GM12878 (cell line): ENCODE results near the gene MRPL46. TPM values are rescaled to one million over a fixed set of nuclear protein-coding genes. Genes with fewer than 3 reads are reported as not detected.

Experiments
- ATAC-seq: fragments of 200-7000 bp; cut with Tn5 transposase; 3 replicates; pipeline ENCODE4 v1.9.1; 2020; ENCODE audit warnings: mild to moderate bottlenecking, moderate library complexity
- BruUV-seq: library from RNA; stranded (reverse); fragments of 400-500 nt; replicated peaks from 2 replicates; lab custom pipeline; 2021; lab: Mats Ljungman, UMichigan
- CTCF ChIA-PET: fragments of 300-600 bp; sonication (Branson Sonifier 250); formaldehyde crosslinking; extraction: SDS; loops from one replicate; lab custom pipeline; 2021; ENCODE audit warnings: inconsistent platforms; lab: Yijun Ruan, JAX
- POLR2A ChIA-PET: fragments of 350-600 bp; formaldehyde crosslinking; extraction: SDS; loops from one replicate; lab custom pipeline; 2021; ENCODE audit warnings: inconsistent platforms; lab: Charles Lee
- RAD21 ChIA-PET: fragments of 300-600 bp; sonication (Branson Sonifier 250); formaldehyde crosslinking; loops from one replicate; lab custom pipeline; 2023; ENCODE audit warnings: antibody characterized with exemption; ENCODE audit not compliant: unreplicated experiment; lab: Charles Lee
- SMC1A ChIA-PET: fragments of 300-600 bp; sonication (Branson Sonifier 250); formaldehyde crosslinking; loops from one replicate; lab custom pipeline; 2023; ENCODE audit not compliant: unreplicated experiment, uncharacterized antibody; lab: Charles Lee
- DNase-seq: peaks from one replicate; pipeline ENCODE4 v3.0.0-alpha.2; 2011; ENCODE audit warnings: low read depth, low spot score
- FAIRE-seq: peaks from 3 replicates; lab custom pipeline; 2011; peaks lifted over from hg19 to GRCh38; lab: Jason Lieb, UNC
- H2AFZ ChIP-seq: 2 replicates; pipeline ENCODE4 v1.6.0; 2011; ENCODE audit warnings: low read depth, low read length, control low read depth; ENCODE audit not compliant: control insufficient read depth
- H3K27ac ChIP-seq: 2 replicates; pipeline ENCODE4 v1.5.1; 2011; ENCODE audit warnings: control low read depth; ENCODE audit not compliant: control insufficient read depth, insufficient read depth
- H3K27me3 ChIP-seq, 2 experiments: replicated peaks in 1 of 2; 2 replicates each; pipeline versions ENCODE4 v1.6.0 to v1.6.1; 2011; ENCODE audit warnings: low read length in 1 of 2; ENCODE audit not compliant: control insufficient read depth in 2 of 2, insufficient read depth in 2 of 2
- H3K36me3 ChIP-seq, 2 experiments: 2 replicates each; pipeline ENCODE4 v1.5.1; 2011; ENCODE audit warnings: low read length in 1 of 2; ENCODE audit not compliant: control insufficient read depth in 2 of 2, insufficient read depth in 2 of 2
- H3K4me1 ChIP-seq: 2 replicates; pipeline ENCODE4 v1.6.1; 2011; ENCODE audit warnings: mild to moderate bottlenecking, low read length, moderate library complexity, mixed read lengths; ENCODE audit not compliant: control insufficient read depth, insufficient read depth
- H3K4me2 ChIP-seq: 2 replicates; pipeline ENCODE4 v1.6.0; 2011; ENCODE audit warnings: control low read depth; ENCODE audit not compliant: control insufficient read depth, insufficient read depth
- H3K4me3 ChIP-seq: fragments of 200-600 bp; sonication (generic); 2 replicates; pipeline ENCODE4 v1.5.1; 2016
- H3K79me2 ChIP-seq: 2 replicates; pipeline ENCODE4 v1.6.0; 2011; ENCODE audit warnings: low read length; ENCODE audit not compliant: control insufficient read depth, insufficient read depth
- H3K9ac ChIP-seq: 2 replicates; pipeline ENCODE4 v1.8.0; 2011; ENCODE audit warnings: low read length, control low read depth, mixed read lengths; ENCODE audit not compliant: control insufficient read depth, insufficient read depth
- H3K9me3 ChIP-seq: replicated peaks from 3 replicates; pipeline ENCODE4 v1.5.1; 2011; ENCODE audit warnings: mild to moderate bottlenecking, low read length; ENCODE audit not compliant: control insufficient read depth, insufficient read depth
- H4K20me1 ChIP-seq: 2 replicates; pipeline ENCODE4 v1.6.0; 2011; ENCODE audit not compliant: control insufficient read depth, insufficient read depth
- WGBS: methylation state at CpG from one replicate; pipeline ENCODE4 v1.1.6; 2016; ENCODE audit warnings: low lambda C conversion rate; ENCODE audit not compliant: insufficient replicate concordance, insufficient coverage; ENCODE audit errors: missing lambda C conversion rate; 5-methylcytosine and 5-hydroxymethylcytosine counted together
- in situ Hi-C: fragments of 300-500 bp; cut with MboI; formaldehyde crosslinking; loops from 9 replicates; pipeline ENCODE4 v1.14.3; 2018; ENCODE audit warnings: mixed read lengths
- intact Hi-C: fragments of 100-400 bp; cut with micrococcal nuclease; formaldehyde crosslinking; loops from one replicate; pipeline ENCODE4 v1.14.2; 2022; ENCODE audit not compliant: unreplicated experiment
- polyA plus RNA-seq, 11 experiments: library from polyadenylated mRNA; depleted of rRNA in 4 of 11; unstranded in 6 of 11; stranded (reverse) in 5 of 11; fragments of >200 nt; fragmentation: Nextera tagmentation in 4 of 11; fragmentation: Illumina TruSeq in 1 of 11; extraction: Ambion mirVana in 4 of 11; extraction: Trizol in 1 of 11; gene quantifications; 1 replicate in 1 of 11; 2 replicates in 10 of 11; pipeline versions ENCODE4 v1.2.1 to v1.2.3, GENCODE V29; 2011 to 2016; ENCODE audit warnings: inconsistent platforms in 2 of 11, missing spikeins in 2 of 11, low read depth in 1 of 11
- total RNA-seq, 4 experiments: library from RNA; depleted of rRNA in 3 of 4; stranded (reverse); fragments of >200 nt in 3 of 4; fragmentation: Illumina TruSeq in 1 of 4; extraction: Trizol in 1 of 4; gene quantifications; 2 replicates each; pipeline versions ENCODE4 v1.2.1 to v1.2.3, GENCODE V29; 2013 to 2021
- TF ChIP-seq, protein P1 (sequence below), 3 experiments: IDR thresholded peaks in 2 of 3; conservative IDR thresholded peaks in 1 of 3; 2 replicates each; pipeline ENCODE4 v1.5.1; 2011; ENCODE audit warnings: low read depth in 3 of 3, low read length in 3 of 3, mild to moderate bottlenecking in 3 of 3, control low read depth in 2 of 3, moderate library complexity in 2 of 3, inconsistent platforms in 1 of 3, mixed read lengths in 1 of 3; ENCODE audit not compliant: control insufficient read depth in 2 of 3, insufficient read depth in 1 of 3; ENCODE audit errors: extremely low read depth in 1 of 3
- TF ChIP-seq, protein P2 (sequence below): IDR thresholded peaks from 2 replicates; pipeline ENCODE4 v1.6.1; 2012; ENCODE audit warnings: low read depth, low read length, improper control_type of control experiment

MRPL46 gene
- total and polyA plus RNA-seq, 10 of the 15 experiments (the other 5 are each of a cell fraction or from before 2014, with no cell fraction given) = 37.4 to 96.7 (median 52.9) TPM

DNA sequence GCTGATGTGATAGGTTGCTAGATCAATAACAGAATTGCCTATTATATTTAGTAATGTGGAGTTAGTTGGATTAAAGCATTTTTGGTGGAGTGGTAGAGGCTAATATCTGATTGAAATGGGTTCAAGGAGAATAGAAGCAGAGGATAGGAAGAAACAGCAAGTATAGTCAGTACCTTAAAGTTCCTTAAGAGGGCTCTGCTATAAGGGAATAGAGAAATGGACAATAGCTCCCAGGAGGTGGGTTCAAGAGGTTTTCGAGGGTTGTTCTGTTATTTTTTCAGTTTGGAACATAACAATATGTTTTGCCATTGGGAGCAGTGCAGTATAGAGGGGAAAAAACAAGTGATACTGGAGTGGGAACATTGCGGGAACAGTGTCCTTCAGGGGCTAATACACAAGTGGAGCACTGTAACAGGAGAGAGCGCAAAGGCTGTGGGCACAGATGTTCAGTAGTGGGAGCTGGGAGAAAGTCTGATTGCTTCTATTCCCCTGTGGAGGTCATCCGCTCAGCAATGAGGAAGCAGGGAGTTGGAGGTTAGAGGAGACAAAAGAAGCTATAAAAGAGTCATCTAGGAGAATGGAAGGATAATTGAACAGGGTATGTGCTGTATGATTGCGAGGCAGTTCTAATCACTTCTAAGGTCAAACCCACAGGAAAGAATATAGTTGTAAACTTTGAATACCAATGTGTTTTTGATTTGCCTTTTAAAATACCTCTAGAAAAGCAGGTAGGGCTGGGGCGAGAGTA, 3.6 kb upstream of the MRPL46 start:
- intact Hi-C loops (no loop called here), in situ Hi-C loops (no loop called here)
- H3K36me3 ChIP-seq = peaks cover 0 to 16% of the 10 kb centered on the region in 2 experiments; a peak in 2 of 4 replicates
- TF ChIP-seq, protein P1, sequence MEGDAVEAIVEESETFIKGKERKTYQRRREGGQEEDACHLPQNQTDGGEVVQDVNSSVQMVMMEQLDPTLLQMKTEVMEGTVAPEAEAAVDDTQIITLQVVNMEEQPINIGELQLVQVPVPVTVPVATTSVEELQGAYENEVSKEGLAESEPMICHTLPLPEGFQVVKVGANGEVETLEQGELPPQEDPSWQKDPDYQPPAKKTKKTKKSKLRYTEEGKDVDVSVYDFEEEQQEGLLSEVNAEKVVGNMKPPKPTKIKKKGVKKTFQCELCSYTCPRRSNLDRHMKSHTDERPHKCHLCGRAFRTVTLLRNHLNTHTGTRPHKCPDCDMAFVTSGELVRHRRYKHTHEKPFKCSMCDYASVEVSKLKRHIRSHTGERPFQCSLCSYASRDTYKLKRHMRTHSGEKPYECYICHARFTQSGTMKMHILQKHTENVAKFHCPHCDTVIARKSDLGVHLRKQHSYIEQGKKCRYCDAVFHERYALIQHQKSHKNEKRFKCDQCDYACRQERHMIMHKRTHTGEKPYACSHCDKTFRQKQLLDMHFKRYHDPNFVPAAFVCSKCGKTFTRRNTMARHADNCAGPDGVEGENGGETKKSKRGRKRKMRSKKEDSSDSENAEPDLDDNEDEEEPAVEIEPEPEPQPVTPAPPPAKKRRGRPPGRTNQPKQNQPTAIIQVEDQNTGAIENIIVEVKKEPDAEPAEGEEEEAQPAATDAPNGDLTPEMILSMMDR (IDR thresholded peaks at IDR 0.05 in 2 of 3, conservative IDR thresholded peaks at IDR 0.05 in 1 of 3; ENCODE audit: control insufficient read depth in 2 of 3, extremely low read depth in 1 of 3, insufficient read depth in 1 of 3, low read depth in 3 of 3, low read length in 3 of 3) = peak; percentile 1 to 26 (median 14); a peak in 1 of 6 replicates
- TF ChIP-seq, protein P2, sequence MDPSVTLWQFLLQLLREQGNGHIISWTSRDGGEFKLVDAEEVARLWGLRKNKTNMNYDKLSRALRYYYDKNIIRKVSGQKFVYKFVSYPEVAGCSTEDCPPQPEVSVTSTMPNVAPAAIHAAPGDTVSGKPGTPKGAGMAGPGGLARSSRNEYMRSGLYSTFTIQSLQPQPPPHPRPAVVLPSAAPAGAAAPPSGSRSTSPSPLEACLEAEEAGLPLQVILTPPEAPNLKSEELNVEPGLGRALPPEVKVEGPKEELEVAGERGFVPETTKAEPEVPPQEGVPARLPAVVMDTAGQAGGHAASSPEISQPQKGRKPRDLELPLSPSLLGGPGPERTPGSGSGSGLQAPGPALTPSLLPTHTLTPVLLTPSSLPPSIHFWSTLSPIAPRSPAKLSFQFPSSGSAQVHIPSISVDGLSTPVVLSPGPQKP = no peak
- ChIA-PET POLR2A (interaction anchor here (0.6 kb wide), 1 partner anchor 168 kb away, joined by 3 read pairs; the partner anchor contains the start of gene ISG20), CTCF (interaction anchor here (0.6 to 2.8 kb wide), 11 partner anchors 9 to 228 kb away, joined by 3 to 14 read pairs (median 5); partner anchors contain the start of gene AEN), SMC1A (interaction anchor here (1.3 to 2.8 kb wide), 4 partner anchors 9 to 194 kb away, joined by 4 to 8 read pairs (median 6); partner anchors contain the start of gene ISG20), RAD21 (interaction anchor here (1.2 to 2.7 kb wide), 3 partner anchors 151 to 168 kb away, joined by 5 to 9 read pairs (median 7); partner anchors contain the start of gene ISG20)
- peaks cover 10% of the 10 kb centered on the region for H3K4me1 ChIP-seq
- no peak overlapping the region for H2AFZ ChIP-seq
- no peak overlapping the region for H3K4me3 ChIP-seq
- no peaks in the 10 kb centered on the region for H3K9me3 ChIP-seq
- no peaks in the 10 kb centered on the region for H4K20me1 ChIP-seq
- no peak overlapping the region; the same call in none of the 2 replicates for H3K4me2 ChIP-seq
- H3K9ac ChIP-seq = no peak overlapping the region
- peaks cover 31% of the 10 kb centered on the region for H3K79me2 ChIP-seq
- H3K27me3 ChIP-seq = no peaks in the 10 kb centered on the region
- no TSS peak for BruUV-seq
- H3K27ac ChIP-seq = no peak overlapping the region
- ATAC-seq (no peak), DNase-seq (no peak), FAIRE-seq (no peak)
- 94% methylated on average over 6 of the region's 6 CpGs for WGBS
